Activated T-cell treated with anti-CD3 and anti-CD28 coated beads, Interleukin-2, amount 50 U/mL, for 24 hours (primary cell): ENCODE results near the gene WRAP53.
A peak's percentile ranks its signal among the peaks of the same experiment; 100 is the strongest.

Experiments used
- DNase-seq: peaks from one replicate; pipeline ENCODE4 v3.0.0-alpha.2; 2020
- H3K27ac Mint-ChIP-seq: 2 replicates; pipeline ENCODE4 v1.8.0; 2020; ENCODE audit warnings: mild to moderate bottlenecking, mixed read lengths
- H3K27me3 Mint-ChIP-seq: 2 replicates; pipeline ENCODE4 v1.8.0; 2020; ENCODE audit warnings: mixed read lengths
- H3K36me3 Mint-ChIP-seq: 2 replicates; pipeline ENCODE4 v1.8.0; 2020; ENCODE audit warnings: low read depth, mixed read lengths
- H3K4me1 Mint-ChIP-seq: 2 replicates; pipeline ENCODE4 v1.8.0; 2020; ENCODE audit warnings: low read depth, mixed read lengths
- H3K4me3 Mint-ChIP-seq: 2 replicates; pipeline ENCODE4 v1.8.0; 2020; ENCODE audit warnings: mild to moderate bottlenecking, moderate library complexity, mixed read lengths
- H3K9me3 Mint-ChIP-seq: 2 replicates; pipeline ENCODE4 v1.8.0; 2020; ENCODE audit warnings: mixed read lengths

Gene WRAP53

DNA sequence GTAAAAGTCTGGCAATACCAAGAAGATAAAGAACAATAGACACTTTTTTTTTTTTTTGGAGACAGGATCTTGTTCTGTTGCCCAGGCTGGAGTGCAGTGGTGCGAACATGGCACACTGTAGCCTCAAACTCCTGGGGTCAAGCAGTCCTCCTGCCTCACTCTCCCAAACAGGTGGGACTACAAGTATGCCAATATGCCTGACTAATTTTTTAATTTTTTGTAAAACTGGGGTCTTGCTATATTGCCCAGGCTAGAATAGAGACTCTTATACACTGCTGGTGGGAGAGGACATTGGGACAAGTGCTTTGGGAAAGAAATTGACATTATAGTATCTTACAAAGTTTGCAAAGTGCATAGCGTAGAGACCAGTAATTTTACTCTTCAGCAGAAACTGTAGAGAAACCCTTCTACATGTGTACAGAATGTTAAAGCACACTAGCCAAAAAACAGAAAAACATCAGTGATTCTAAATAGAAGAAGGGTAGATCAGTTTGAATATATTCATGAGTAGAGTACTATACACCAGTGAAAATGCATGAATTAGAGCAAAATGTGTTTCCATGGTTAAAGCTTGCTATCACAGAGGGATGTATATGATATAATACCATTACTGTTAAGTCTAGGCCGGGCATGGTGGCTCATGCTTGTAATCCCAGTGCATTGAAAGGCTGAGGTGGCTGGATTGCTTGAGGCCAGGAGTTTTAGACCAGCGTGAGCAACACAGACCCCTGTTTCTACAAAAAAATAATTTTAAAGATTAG is 9.7 kb downstream of the WRAP53 start:
- Mint-ChIP-seq H3K36me3 (peaks cover 73% of the 10 kb centered on the region), H3K4me3 (no peak overlapping the region), H3K27ac (no peak overlapping the region), H3K9me3 (no peaks in the 10 kb centered on the region), H3K4me1 (peaks cover 1% of the 10 kb centered on the region), H3K27me3 (peaks cover 3% of the 10 kb centered on the region)
- DNase-seq = no peak

DNA sequence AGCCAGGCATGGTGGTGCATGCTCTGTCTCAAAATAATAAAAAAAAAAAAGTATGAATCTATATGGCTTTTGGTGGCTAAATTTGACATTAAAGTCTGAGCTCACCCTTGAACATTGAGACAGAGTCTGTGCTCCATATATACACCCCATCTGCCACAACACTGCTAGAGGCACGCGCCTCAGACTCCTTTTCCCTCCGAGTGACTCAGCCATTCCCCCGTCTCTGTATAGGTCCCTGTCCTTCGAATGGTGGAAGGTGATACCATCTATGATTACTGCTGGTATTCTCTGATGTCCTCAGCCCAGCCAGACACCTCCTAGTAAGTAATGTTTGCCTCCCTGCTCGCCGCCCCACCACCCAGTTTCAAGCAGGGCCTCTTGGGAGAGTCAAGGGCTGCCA is 12.2 kb downstream of the WRAP53 start:
- DNase-seq = no peak
- Mint-ChIP-seq H3K9me3 (no peaks in the 10 kb centered on the region), H3K36me3 (peaks cover 63% of the 10 kb centered on the region), H3K4me1 (peaks cover 14% of the 10 kb centered on the region), H3K4me3 (no peak overlapping the region), H3K27ac (no peak overlapping the region), H3K27me3 (peaks cover 19% of the 10 kb centered on the region)

DNA sequence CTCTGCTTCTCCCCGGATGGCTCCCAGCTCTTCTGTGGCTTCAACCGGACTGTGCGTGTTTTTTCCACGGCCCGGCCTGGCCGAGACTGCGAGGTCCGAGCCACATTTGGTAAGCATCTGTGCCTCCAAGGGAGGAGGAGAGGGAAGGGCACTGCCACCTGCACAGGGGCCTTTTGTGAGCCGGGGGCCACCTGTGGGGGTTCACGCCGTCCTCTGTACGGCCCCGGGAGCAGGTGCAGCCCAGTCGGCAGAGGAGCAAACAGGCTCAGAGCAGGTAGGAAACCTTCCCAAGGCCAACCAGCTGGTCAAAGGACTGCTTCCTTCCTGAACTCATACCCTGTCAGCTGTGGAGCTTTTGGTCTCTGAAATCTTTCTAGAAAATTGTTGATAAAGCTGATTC is 13.4 kb downstream of the WRAP53 start:
- peaks cover 31% of the 10 kb centered on the region for H3K27me3 Mint-ChIP-seq
- peaks cover 53% of the 10 kb centered on the region for H3K36me3 Mint-ChIP-seq
- H3K4me1 Mint-ChIP-seq = peaks cover 22% of the 10 kb centered on the region
- H3K27ac Mint-ChIP-seq = no peak overlapping the region
- DNase-seq = no peak
- H3K9me3 Mint-ChIP-seq = no peaks in the 10 kb centered on the region
- no peak overlapping the region for H3K4me3 Mint-ChIP-seq

DNA sequence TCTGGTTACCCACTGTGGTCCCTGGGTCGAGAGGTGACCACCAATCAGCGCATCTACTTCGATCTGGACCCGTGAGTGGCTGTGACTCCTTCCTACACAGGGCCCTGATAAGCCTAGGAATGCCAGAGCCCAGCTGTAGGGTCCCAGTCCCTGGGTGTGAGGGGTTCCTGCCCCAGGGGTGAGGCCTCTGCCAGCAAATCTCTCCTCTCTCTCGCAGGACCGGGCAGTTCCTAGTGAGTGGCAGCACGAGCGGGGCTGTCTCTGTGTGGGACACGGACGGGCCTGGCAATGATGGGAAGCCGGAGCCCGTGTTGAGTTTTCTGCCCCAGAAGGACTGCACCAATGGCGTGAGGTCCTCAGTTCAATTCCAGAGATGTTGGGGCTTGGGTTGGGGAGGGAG is 14.5 kb downstream of the WRAP53 start:
- H3K4me3 Mint-ChIP-seq = no peak overlapping the region
- no peak overlapping the region for H3K27ac Mint-ChIP-seq
- no peak for DNase-seq
- H3K36me3 Mint-ChIP-seq = peaks cover 47% of the 10 kb centered on the region
- H3K9me3 Mint-ChIP-seq = no peaks in the 10 kb centered on the region
- H3K27me3 Mint-ChIP-seq = peaks cover 42% of the 10 kb centered on the region
- H3K4me1 Mint-ChIP-seq = peaks cover 22% of the 10 kb centered on the region

DNA sequence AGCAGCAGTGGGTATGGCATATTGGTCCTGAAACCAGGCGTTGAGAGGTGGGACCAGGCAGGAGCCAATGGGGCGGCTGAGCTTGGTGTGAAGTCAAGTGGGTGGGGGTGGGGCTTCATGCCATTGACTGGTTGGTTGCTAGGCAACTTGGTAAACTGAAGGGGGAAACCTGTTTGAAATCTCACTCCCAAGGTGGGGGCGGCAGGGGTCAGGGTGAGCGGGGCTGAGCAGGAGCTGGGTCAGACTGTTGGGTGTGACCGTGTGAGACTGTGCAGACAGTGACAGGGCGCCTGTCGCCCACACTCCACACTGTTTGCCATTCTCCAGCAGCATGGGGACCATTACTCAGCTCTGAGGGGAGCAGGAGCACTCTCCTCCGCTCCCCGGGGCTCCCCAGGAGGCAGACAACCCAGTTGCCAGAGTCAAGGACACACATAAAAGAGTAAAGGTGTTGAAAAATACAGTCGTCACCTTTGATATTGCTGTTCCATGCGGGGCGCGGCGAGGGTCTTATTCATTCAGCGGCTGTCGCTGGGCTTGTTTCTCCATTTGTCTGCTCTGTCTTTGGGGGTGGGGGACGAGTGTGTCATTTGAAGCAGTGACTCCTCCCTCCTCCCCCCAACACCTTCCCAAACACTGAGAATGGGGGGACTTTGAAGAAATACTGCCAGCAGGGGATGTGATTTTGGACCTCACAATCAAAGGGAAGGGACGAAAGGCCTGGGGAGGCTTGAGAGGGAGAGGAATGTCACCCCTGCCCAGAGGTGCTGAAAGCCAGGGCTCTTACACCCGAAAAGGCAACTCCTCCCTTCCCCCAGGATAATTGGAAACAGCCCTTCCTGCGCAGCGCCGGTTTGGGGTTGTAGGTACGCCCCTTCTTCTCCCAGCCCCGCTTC is 15.6 kb downstream of the WRAP53 start:
- peaks cover 40% of the 10 kb centered on the region for H3K36me3 Mint-ChIP-seq
- H3K27me3 Mint-ChIP-seq = peaks cover 51% of the 10 kb centered on the region
- H3K9me3 Mint-ChIP-seq = no peaks in the 10 kb centered on the region
- DNase-seq = no peak
- H3K27ac Mint-ChIP-seq = no peak overlapping the region
- H3K4me1 Mint-ChIP-seq = peaks cover 22% of the 10 kb centered on the region
- peak overlapping the region; percentile 62 for H3K4me3 Mint-ChIP-seq

DNA sequence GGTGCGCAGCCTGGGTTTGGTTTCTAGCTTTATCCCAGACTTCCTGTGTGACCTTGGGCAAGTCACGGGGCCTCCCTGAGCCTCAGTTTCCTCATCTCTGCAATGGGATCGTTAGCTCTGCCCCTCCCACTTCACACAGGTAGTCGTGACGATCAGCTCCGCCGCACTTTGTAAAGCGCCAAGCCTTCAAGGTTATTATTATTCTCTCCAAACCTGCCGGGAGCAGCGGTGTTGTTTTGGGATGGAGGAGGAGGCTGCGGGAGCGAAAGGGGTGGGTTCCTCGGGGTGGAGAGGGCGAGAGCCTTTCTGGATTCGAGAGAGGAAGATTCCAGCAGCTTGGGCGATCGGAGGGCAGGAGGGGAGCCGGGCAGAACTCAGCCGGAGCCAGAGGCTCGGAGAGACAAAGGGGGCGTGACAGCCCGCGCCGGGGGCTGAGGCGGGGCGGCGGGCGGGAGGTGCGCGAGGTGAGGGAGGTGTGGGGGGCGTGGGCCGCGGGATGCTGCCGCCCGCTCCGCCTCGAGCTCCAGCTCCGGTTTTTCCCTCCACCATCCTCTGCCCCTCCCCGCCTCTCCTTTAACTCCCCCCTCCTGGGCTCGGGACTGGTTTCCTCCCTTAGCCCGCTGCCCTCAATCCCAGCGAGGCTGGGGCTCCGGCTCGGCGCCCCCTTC is 16.5 kb downstream of the WRAP53 start, which contains the start of gene EFNB3:
EFNB3 (plus strand) TSS at position 602 of the 668 bp plus-strand sequence. CDS start 397 bp downstream, outside the sequence.
- peaks cover 38% of the 10 kb centered on the region for H3K36me3 Mint-ChIP-seq
- peaks cover 22% of the 10 kb centered on the region for H3K4me1 Mint-ChIP-seq
- no peak within 1 kb of the TSS for H3K27ac Mint-ChIP-seq
- H3K27me3 Mint-ChIP-seq = peaks cover 53% of the 10 kb centered on the region
- peak within 1 kb of the TSS; percentile 62 for H3K4me3 Mint-ChIP-seq
- H3K9me3 Mint-ChIP-seq = no peaks in the 10 kb centered on the region
- no peak for DNase-seq

DNA sequence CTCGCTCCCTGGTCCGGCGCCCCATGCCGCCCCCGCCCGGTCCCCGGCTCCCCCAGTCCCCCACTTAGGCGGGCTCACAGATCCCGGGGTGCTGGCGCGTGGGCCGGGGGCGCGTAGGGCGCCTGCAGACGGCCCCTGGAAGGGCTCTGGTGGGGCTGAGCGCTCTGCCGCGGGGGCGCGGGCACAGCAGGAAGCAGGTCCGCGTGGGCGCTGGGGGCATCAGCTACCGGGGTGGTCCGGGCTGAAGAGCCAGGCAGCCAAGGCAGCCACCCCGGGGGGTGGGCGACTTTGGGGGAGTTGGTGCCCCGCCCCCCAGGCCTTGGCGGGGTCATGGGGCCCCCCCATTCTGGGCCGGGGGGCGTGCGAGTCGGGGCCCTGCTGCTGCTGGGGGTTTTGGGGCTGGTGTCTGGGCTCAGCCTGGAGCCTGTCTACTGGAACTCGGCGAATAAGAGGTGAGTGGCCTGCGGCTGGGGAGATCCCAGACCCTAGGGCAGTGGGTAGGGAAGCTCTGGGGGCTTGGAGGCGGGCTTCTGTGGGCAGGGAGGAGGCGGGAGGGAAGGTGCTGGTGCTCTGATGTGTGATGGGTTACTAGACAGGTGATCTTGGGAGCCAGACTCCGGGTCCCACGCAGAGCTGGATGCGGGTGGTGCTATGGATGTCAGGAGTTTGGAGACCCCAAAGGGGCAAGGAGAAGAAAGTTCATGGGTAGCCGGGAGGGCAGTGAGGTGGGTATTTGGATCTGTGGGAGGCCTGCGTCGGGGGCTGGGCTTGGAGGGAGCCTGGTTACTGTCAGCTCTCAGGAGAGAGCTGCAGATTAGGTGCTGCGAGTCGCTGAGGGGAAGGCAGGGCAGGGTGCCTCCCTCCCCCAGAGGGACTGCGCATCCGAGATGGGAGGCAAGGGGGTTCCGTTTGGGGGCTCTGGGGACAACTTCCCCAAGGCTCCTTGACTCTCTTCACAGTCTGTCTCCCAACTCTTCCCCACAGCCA is 17.3 kb downstream of the WRAP53 start:
- no peak overlapping the region for H3K27ac Mint-ChIP-seq
- H3K36me3 Mint-ChIP-seq = peaks cover 31% of the 10 kb centered on the region
- H3K4me3 Mint-ChIP-seq = peak overlapping the region; percentile 13
- no peaks in the 10 kb centered on the region for H3K9me3 Mint-ChIP-seq
- H3K4me1 Mint-ChIP-seq = peaks cover 27% of the 10 kb centered on the region
- DNase-seq = no peak
- H3K27me3 Mint-ChIP-seq = peaks cover 61% of the 10 kb centered on the region

DNA sequence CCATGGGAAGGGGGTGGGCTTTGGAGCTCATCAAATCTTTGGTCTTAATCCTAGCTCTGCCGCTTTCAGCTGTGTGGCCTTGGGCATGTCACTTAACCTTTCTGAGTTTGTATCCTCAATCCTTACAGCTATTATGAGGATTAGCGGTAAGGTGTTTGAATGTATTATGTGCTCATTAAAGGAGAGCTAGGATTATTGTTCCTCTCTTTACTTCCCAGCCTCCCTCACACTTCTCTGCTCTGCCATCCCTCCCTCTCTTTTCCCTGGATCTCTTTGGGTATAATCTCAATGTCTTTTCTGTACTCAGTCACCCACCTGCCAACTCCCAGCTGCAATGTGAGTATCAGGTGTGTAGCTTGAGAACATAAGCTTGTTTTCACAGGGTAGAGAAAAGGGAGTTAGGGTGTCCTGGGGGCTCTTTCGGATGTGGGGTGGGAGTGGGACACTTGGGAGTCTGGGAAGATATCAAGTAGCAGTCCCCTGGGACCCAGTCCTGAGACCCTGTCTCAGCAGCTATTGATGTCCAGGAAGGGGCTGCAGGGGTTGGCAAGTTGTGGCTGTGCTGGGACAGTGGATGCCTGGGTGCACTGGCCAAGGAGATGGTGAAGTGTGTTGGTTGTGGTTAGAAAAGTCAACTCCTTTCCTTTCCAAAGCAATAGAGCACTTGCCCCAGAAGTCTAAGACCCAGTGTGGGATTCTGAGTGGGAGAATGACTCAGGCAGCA is 18.5 kb downstream of the WRAP53 start:
- no peak overlapping the region for H3K4me3 Mint-ChIP-seq
- peaks cover 71% of the 10 kb centered on the region for H3K27me3 Mint-ChIP-seq
- H3K36me3 Mint-ChIP-seq = peaks cover 19% of the 10 kb centered on the region
- peaks cover 27% of the 10 kb centered on the region for H3K4me1 Mint-ChIP-seq
- DNase-seq = no peak
- no peaks in the 10 kb centered on the region for H3K9me3 Mint-ChIP-seq
- no peak overlapping the region for H3K27ac Mint-ChIP-seq

DNA sequence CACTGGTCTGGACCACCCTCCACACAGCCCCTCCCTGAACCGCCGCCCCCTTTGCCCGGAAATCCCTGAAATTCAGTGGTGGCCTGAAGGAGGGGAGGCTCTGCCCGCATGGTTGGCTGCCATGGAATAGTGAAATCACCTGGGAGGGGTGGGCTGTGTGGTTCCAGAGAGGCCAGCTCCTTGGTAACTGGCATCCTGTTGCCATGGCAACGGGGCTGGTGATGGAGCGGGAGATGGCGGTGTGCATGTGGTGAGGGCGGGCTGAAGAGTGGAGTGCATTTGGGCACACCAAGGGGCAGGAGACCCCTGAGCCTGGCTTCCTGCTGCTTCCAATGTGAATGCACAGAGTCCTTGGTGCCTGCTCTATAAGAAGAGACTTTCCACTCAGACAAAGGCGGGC is 19.2 kb downstream of the WRAP53 start:
- DNase-seq = no peak
- H3K9me3 Mint-ChIP-seq = no peaks in the 10 kb centered on the region
- H3K27me3 Mint-ChIP-seq = peaks cover 72% of the 10 kb centered on the region
- H3K4me3 Mint-ChIP-seq = no peak overlapping the region
- peaks cover 27% of the 10 kb centered on the region for H3K4me1 Mint-ChIP-seq
- H3K36me3 Mint-ChIP-seq = peaks cover 13% of the 10 kb centered on the region
- H3K27ac Mint-ChIP-seq = no peak overlapping the region

DNA sequence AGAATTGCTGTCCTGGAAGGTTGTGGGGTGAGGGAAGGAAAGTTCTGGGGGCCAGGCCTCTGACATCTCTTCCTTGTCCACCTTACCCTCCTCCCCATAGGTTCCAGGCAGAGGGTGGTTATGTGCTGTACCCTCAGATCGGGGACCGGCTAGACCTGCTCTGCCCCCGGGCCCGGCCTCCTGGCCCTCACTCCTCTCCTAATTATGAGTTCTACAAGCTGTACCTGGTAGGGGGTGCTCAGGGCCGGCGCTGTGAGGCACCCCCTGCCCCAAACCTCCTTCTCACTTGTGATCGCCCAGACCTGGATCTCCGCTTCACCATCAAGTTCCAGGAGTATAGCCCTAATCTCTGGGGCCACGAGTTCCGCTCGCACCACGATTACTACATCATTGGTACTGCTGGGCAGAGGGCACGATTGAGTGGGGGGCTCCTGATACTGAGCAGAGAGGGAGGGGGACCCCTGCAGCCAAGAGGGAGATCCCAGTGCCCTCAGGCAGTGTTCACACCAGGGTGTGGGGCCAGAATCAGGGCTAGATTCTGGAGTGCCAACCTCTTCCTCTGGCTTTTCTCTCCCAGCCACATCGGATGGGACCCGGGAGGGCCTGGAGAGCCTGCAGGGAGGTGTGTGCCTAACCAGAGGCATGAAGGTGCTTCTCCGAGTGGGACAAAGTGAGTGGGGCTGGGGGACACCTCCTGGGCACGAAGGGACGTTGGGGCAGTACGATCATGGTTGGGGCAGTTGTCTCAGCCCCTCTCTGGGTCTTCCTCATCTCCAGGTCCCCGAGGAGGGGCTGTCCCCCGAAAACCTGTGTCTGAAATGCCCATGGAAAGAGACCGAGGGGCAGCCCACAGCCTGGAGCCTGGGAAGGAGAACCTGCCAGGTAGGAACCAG is 19.8 kb downstream of the WRAP53 start:
- H3K4me1 Mint-ChIP-seq = peaks cover 27% of the 10 kb centered on the region
- no peaks in the 10 kb centered on the region for H3K9me3 Mint-ChIP-seq
- peaks cover 7% of the 10 kb centered on the region for H3K36me3 Mint-ChIP-seq
- no peak overlapping the region for H3K27ac Mint-ChIP-seq
- DNase-seq = no peak
- peaks cover 77% of the 10 kb centered on the region for H3K27me3 Mint-ChIP-seq
- H3K4me3 Mint-ChIP-seq = no peak overlapping the region

DNA sequence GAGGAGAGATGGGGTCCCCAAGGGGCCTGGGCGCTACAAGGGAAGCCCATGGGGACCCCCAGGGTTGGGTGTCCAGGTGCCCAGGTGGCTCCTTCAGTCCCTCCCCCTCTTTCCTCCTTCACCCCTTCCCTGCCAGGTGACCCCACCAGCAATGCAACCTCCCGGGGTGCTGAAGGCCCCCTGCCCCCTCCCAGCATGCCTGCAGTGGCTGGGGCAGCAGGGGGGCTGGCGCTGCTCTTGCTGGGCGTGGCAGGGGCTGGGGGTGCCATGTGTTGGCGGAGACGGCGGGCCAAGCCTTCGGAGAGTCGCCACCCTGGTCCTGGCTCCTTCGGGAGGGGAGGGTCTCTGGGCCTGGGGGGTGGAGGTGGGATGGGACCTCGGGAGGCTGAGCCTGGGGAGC is 20.8 kb downstream of the WRAP53 start:
- DNase-seq = no peak
- Mint-ChIP-seq H3K9me3 (no peaks in the 10 kb centered on the region), H3K27ac (no peak overlapping the region), H3K36me3 (no peaks in the 10 kb centered on the region), H3K4me1 (peaks cover 21% of the 10 kb centered on the region), H3K27me3 (peaks cover 78% of the 10 kb centered on the region), H3K4me3 (no peak overlapping the region)

DNA sequence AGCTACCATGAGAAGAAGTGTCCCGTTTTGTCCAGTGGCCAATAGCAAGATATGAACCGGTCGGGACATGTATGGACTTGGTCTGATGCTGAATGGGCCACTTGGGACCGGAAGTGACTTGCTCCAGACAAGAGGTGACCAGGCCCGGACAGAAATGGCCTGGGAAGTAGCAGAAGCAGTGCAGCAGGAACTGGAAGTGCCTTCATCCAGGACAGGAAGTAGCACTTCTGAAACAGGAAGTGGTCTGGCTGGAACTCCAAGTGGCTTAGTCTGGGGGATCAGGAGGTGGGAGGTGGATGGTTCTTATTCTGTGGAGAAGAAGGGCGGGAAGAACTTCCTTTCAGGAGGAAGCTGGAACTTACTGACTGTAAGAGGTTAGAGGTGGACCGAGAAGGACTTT is 22.0 kb downstream of the WRAP53 start:
- Mint-ChIP-seq H3K4me3 (no peak overlapping the region), H3K9me3 (no peaks in the 10 kb centered on the region), H3K27ac (no peak overlapping the region), H3K36me3 (no peaks in the 10 kb centered on the region), H3K27me3 (peaks cover 80% of the 10 kb centered on the region), H3K4me1 (peaks cover 13% of the 10 kb centered on the region)
- no peak for DNase-seq
